BLaER1 (cell line): ENCODE measurements around the gene TRAPPC14.
"Not testable (repeated sequence)": the region's sequence is repeated elsewhere in the genome, so short reads cannot be mapped to it uniquely, and the experiment has no call there.

Experiments used
- H3K27ac ChIP-seq: shearing (Covaris generic); formaldehyde crosslinking; 2 replicates; pipeline ENCODE4 v1.8.1; 2022
- H3K27me3 ChIP-seq: shearing (Covaris generic); formaldehyde crosslinking; 2 replicates; pipeline ENCODE4 v1.8.1; 2022
- H3K36me3 ChIP-seq: shearing (Covaris generic); formaldehyde crosslinking; 2 replicates; pipeline ENCODE4 v1.8.1; 2022
- H3K4me1 ChIP-seq: shearing (Covaris generic); formaldehyde crosslinking; 2 replicates; pipeline ENCODE4 v1.8.1; 2022
- H3K4me2 ChIP-seq: shearing (Covaris generic); formaldehyde crosslinking; 2 replicates; pipeline ENCODE4 v1.8.1; 2022
- H3K4me3 ChIP-seq: shearing (Covaris generic); formaldehyde crosslinking; 2 replicates; pipeline ENCODE4 v1.8.1; 2022
- H3K9ac ChIP-seq: shearing (Covaris generic); formaldehyde crosslinking; 2 replicates; pipeline ENCODE4 v1.8.1; 2022
- H3K9me3 ChIP-seq: shearing (Covaris generic); formaldehyde crosslinking; 2 replicates; pipeline ENCODE4 v1.8.1; 2022
- H4K20me1 ChIP-seq: shearing (Covaris generic); formaldehyde crosslinking; 2 replicates; pipeline ENCODE4 v1.8.1; 2022
- Cebpa-rat ChIP-seq: shearing (Covaris generic); IDR thresholded peaks from 2 replicates; pipeline ENCODE4 v1.8.1; 2022

The TRAPPC14 gene, protein sequence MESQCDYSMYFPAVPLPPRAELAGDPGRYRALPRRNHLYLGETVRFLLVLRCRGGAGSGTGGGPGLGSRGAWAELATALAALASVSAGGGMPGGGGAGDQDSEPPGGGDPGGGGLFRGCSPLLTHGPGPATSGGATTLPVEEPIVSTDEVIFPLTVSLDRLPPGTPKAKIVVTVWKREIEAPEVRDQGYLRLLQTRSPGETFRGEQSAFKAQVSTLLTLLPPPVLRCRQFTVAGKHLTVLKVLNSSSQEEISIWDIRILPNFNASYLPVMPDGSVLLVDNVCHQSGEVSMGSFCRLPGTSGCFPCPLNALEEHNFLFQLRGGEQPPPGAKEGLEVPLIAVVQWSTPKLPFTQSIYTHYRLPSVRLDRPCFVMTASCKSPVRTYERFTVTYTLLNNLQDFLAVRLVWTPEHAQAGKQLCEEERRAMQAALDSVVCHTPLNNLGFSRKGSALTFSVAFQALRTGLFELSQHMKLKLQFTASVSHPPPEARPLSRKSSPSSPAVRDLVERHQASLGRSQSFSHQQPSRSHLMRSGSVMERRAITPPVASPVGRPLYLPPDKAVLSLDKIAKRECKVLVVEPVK

DNA sequence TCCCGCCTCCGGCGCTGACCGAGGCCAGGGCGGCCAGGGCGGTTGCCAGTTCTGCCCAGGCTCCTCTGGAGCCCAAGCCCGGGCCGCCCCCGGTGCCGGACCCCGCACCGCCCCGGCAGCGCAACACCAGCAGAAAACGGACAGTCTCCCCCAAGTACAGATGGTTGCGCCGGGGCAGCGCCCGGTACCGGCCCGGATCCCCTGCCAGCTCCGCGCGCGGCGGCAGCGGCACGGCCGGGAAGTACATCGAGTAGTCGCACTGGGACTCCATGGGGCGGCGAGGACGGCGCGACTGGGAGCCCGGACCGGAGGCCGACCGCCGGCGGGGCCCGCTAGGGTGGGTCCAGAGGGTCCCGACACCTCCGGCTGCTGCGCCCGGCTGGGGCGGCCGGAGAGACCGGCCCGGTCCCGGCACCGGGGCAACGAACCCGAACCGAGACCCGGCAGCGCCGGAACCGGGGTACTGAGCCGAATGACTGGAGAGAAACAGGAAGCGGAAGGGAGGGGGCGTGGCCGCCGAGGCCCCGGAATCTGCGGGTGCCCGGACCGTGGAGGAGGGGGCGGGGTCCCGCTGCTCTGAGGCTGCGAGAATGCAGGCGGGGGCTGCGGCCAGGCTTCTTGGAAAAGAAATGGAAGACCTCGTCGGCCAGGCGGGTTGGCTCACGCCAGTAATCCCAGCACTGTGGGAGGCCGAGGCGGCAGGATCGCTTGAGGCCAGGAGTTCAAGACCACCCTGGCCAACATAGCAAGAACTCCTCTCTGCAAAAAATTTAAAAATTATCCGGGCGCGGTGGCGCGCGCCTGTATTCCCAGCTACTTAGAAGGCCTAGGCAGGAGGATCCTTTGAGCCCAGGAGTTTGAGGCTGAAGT, at the start of gene TRAPPC14:
Gene TRAPPC14, minus strand, starts transcription at position 495 of the 870 bp plus-strand sequence. Its CDS starts 224 bp downstream, at position 271.
- peak within 1 kb of the TSS; percentile 94 for H3K9ac ChIP-seq
- peak within 1 kb of the TSS; percentile 93 for H3K27ac ChIP-seq
- H3K4me1 ChIP-seq, result peaks cover 52% of the 10 kb centered on the region
- no peaks in the 10 kb centered on the region for H3K9me3 ChIP-seq
- peaks cover 48% of the 10 kb centered on the region for H4K20me1 ChIP-seq
- TF ChIP-seq Cebpa-rat, result no peak
- H3K27me3 ChIP-seq, result no peaks in the 10 kb centered on the region
- peaks cover 34% of the 10 kb centered on the region for H3K36me3 ChIP-seq
- peak within 1 kb of the TSS; percentile 97 for H3K4me2 ChIP-seq
- H3K4me3 ChIP-seq, result peak within 1 kb of the TSS; percentile 100

DNA sequence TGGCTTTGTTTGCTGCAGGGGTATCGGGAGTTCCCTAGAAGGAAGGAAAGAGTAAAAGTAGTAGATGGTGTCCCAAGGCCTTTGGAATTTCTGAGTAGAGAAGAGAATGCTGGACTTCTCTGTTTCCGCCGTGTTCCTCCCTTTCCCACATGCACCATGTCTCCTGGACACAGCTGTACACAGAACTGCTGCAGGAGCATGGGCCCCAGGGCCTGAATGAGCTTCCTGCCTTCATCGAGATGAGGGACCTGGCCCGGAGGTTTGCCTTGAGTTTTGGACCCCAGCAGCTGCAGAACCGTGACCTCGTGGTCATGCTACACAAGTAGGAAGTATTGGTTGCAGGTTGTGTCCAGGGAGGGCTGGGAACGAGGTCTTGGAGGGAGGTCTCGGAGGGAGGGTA, 45.9 kb upstream of the TRAPPC14 start:
- TF ChIP-seq Cebpa-rat, result no peak
- no peak overlapping the region for H3K4me3 ChIP-seq
- H3K27me3 ChIP-seq, result no peaks in the 10 kb centered on the region; the same call in 1 of the 2 replicates
- no peak overlapping the region for H3K27ac ChIP-seq
- no peak overlapping the region; the same call in 1 of the 2 replicates for H3K4me2 ChIP-seq
- H3K36me3 ChIP-seq, result no peaks in the 10 kb centered on the region
- peaks cover 36% of the 10 kb centered on the region for H3K4me1 ChIP-seq
- H3K9me3 ChIP-seq, result no peaks in the 10 kb centered on the region
- H4K20me1 ChIP-seq, result no peaks in the 10 kb centered on the region
- no peak overlapping the region for H3K9ac ChIP-seq

DNA sequence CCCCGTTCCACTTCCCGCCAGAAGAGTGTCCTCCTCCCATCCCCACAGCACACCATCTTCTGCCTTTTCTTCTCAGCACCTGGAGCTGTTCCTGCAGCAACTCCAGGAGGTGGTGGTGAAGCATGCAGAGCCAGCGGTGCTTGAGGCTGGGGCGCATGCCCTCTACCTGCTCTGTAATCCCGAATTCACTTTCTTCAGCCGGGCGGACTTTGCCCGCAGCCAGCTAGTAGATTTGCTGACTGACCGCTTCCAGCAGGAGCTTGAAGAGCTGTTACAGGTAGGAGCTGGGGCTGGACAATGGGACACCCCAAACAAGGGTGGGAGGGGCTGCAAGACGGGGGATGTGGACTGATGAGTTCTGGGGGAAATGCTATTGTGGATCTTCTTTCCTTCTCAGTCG, 42.2 kb upstream of the TRAPPC14 start:
- no peak overlapping the region for H3K27ac ChIP-seq
- H3K9me3 ChIP-seq, result no peaks in the 10 kb centered on the region
- TF ChIP-seq Cebpa-rat, result no peak
- H4K20me1 ChIP-seq, result no peaks in the 10 kb centered on the region
- H3K4me2 ChIP-seq, result peak overlapping the region; percentile 82
- no peak overlapping the region for H3K9ac ChIP-seq
- no peaks in the 10 kb centered on the region for H3K36me3 ChIP-seq
- H3K27me3 ChIP-seq, result no peaks in the 10 kb centered on the region
- H3K4me3 ChIP-seq, result no peak overlapping the region
- peaks cover 57% of the 10 kb centered on the region for H3K4me1 ChIP-seq

DNA sequence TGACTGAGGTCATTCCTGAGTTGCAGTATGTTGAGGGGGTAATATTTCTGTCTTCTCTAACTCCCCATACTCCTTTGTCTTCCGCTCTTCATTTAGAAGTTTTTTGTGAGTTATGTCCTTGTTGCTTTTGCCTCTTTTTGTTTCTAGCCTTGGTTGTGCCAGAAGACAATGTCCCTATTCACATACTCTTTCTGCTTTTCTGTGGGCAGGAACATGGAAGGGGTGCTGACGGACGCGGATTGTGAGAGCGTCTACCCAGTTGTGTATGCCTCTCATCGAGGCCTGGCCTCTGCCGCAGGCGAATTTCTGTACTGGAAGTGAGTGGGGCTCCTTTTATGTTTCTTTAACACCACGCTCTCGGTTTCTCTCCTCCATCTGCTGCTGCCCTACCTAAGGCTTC, 39.7 kb upstream of the TRAPPC14 start:
- Histone ChIP-seq H3K27ac (no peak overlapping the region), H3K4me1 (peaks cover 67% of the 10 kb centered on the region), H3K9me3 (no peaks in the 10 kb centered on the region), H4K20me1 (no peaks in the 10 kb centered on the region), H3K4me2 (peak overlapping the region; percentile 82), H3K36me3 (no peaks in the 10 kb centered on the region), H3K9ac (no peak overlapping the region), H3K4me3 (no peak overlapping the region), H3K27me3 (no peaks in the 10 kb centered on the region)
- no peak for TF ChIP-seq Cebpa-rat

DNA sequence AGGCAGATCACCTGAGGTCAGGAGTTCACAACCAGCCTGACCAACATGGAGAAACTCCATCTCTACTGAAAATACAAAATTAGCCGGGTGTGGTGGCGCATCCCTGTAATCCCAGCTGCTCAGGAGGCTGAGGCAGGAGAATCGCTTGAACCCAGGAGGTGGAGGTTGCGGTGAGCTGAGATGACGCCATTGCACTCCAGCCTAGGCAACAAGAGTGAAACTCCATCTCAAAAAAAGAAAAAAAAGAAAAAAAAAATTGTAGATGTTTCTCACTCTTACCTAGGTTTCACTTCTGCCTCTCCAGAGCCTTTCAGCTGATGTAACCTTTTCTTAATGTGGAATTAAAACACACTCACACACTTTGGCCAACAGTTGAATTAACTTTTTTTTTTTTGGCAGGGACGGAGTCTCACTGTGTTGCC, 37.4 kb upstream of the TRAPPC14 start:
- Histone ChIP-seq H3K4me1 (peaks cover 83% of the 10 kb centered on the region), H3K4me2 (peak overlapping the region; percentile 82; the same call in 1 of the 2 replicates)
- not testable (repeated sequence) for H3K9me3 ChIP-seq, H3K36me3 ChIP-seq, H4K20me1 ChIP-seq, H3K27me3 ChIP-seq, H3K9ac ChIP-seq, H3K27ac ChIP-seq, H3K4me3 ChIP-seq

DNA sequence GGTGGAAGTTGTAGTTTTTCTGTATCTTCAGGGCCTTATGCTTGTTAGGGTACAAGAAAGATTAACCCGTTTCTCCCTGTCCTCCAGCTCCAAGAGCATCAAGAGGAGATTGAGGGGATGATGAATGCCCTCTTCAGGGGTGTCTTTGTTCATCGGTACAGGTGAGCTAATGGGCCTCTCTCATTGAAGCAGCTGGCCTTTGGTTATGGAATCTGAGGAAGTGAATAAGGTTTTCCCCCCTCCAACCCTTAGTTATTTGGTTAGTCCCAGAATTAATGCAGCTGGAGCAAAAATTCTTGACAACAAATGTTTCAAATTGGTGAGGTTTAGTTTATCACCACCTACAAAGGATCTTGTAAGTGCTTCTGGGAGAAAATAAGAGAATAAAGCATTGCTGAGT, 36.7 kb upstream of the TRAPPC14 start:
- H4K20me1 ChIP-seq, result no peaks in the 10 kb centered on the region
- no peaks in the 10 kb centered on the region for H3K36me3 ChIP-seq
- H3K4me3 ChIP-seq, result no peak overlapping the region
- TF ChIP-seq Cebpa-rat, result no peak
- no peaks in the 10 kb centered on the region for H3K9me3 ChIP-seq
- H3K9ac ChIP-seq, result no peak overlapping the region
- H3K4me2 ChIP-seq, result peak overlapping the region; percentile 82; the same call in 1 of the 2 replicates
- H3K4me1 ChIP-seq, result peaks cover 83% of the 10 kb centered on the region
- H3K27me3 ChIP-seq, result no peaks in the 10 kb centered on the region
- H3K27ac ChIP-seq, result no peak overlapping the region

DNA sequence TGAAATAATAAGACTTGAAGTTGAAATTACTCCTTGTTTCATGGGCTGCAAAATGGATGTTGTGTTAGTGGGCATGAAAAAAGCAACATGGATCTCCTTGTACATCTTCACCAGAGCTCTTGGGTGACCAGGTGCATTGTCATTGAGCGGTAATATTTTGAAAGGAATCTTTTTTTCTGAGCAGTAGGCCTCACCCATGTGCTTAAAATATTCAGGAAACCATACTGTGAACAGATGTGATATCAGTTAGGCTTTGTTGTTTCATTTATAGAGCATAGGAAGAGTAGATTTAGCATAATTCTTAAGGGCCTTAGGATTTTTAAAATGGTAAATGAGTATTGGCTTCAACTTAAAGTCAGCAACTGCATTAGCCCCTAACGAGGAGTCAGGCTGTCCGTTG, 34.4 kb upstream of the TRAPPC14 start:
- H3K36me3 ChIP-seq, result no peaks in the 10 kb centered on the region
- H3K27me3 ChIP-seq, result no peaks in the 10 kb centered on the region
- H3K4me1 ChIP-seq, result peaks cover 77% of the 10 kb centered on the region
- H3K27ac ChIP-seq, result peak overlapping the region; percentile 89
- 0 out of 2 replicates have a peak overlapping the region, but pooled peaks have one; percentile 39 for H3K4me3 ChIP-seq
- no peak for TF ChIP-seq Cebpa-rat
- H4K20me1 ChIP-seq, result no peaks in the 10 kb centered on the region
- peak overlapping the region; percentile 70; the same call in 1 of the 2 replicates for H3K9ac ChIP-seq
- H3K4me2 ChIP-seq, result peak overlapping the region; percentile 82
- no peaks in the 10 kb centered on the region for H3K9me3 ChIP-seq

DNA sequence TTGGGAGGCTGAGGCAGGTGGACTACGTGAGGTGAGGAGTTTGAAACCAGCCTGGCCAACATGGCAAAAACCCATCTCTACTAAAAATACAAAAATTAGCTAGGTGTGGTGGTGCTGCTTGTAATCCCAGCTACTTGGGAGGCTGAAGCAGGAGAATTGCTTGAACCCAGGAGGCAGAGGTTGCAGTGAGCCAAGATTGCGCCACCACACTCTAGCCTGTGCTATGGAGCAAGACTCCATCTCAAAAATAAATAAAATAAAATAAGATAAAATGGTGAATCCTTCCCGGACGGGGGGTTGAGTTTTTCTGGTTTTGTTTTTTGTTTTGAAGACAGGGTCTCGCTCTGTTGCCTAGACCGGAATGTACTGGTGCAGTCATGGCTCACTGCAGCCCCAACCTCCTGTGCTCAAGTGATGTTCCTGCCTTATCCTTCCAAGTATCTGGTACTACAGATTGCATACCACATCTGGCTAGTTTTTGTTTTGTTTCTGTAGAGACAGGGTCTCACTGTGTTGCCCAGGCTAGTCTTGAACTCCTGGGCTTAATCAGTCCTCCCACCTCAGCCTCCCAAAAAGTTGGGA, 33.8 kb upstream of the TRAPPC14 start:
- not testable (repeated sequence) for H3K27me3 ChIP-seq, H3K9me3 ChIP-seq, H4K20me1 ChIP-seq, H3K36me3 ChIP-seq
- Histone ChIP-seq H3K4me1 (peaks cover 77% of the 10 kb centered on the region), H3K4me2 (peak overlapping the region; percentile 82), H3K27ac (peak overlapping the region; percentile 89), H3K9ac (peak overlapping the region; percentile 70), H3K4me3 (peak overlapping the region; percentile 39)
- TF ChIP-seq Cebpa-rat, result peak; percentile 70

DNA sequence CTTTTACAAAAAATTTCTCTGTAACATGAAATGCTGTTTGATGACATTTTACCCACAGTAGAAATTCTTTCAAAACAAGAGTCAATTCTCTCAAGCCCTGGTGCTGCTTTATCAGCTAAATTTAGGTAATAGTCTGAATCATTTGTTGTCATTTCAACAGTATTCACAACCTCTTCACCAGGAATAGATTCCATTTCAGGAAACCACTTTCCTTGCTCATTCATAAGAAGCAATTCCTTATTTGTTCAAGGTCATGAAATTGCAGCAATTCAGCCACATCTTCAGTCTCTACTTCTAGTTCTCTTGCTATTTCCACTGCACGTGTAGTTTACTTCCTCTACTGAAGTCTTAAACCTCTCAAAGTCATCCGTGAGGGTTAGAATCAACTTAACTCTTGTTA, 33.3 kb upstream of the TRAPPC14 start:
- Histone ChIP-seq H3K27me3 (no peaks in the 10 kb centered on the region), H3K9ac (peak overlapping the region; percentile 70), H3K4me2 (peak overlapping the region; percentile 82), H3K27ac (peak overlapping the region; percentile 89), H3K9me3 (no peaks in the 10 kb centered on the region), H3K36me3 (no peaks in the 10 kb centered on the region), H3K4me1 (peaks cover 77% of the 10 kb centered on the region), H4K20me1 (no peaks in the 10 kb centered on the region), H3K4me3 (peak overlapping the region; percentile 39; the same call in 1 of the 2 replicates)
- no peak for TF ChIP-seq Cebpa-rat
